Progenitor cell of endocrine pancreas (in vitro differentiated cells): ENCODE data around the gene KANTR. TPM values are rescaled to one million over a fixed set of nuclear protein-coding genes. Genes with fewer than 3 reads are reported as not detected.

Experiments used
- DNase-seq: peaks from one replicate; pipeline ENCODE4 v3.0.0; 2021; ENCODE audit warnings: low spot score; ENCODE audit not compliant: unreplicated experiment
- H3K27ac Mint-ChIP-seq: 2 replicates; pipeline ENCODE4 v1.8.0; 2021; ENCODE audit warnings: mild to moderate bottlenecking, moderate library complexity, mixed read lengths
- H3K27me3 Mint-ChIP-seq: 2 replicates; pipeline ENCODE4 v1.8.0; 2021; ENCODE audit warnings: mixed read lengths
- H3K36me3 Mint-ChIP-seq: 2 replicates; pipeline ENCODE4 v1.8.0; 2022; ENCODE audit warnings: mixed read lengths; ENCODE audit not compliant: insufficient read depth
- H3K4me1 Mint-ChIP-seq: 2 replicates; pipeline ENCODE4 v1.8.0; 2021; ENCODE audit warnings: low read depth, mixed read lengths
- H3K4me3 Mint-ChIP-seq: 2 replicates; pipeline ENCODE4 v1.8.0; 2021; ENCODE audit warnings: low read depth, mild to moderate bottlenecking, moderate library complexity, mixed read lengths
- H3K9me3 Mint-ChIP-seq: 2 replicates; pipeline ENCODE4 v1.8.0; 2021; ENCODE audit warnings: low read depth, mixed read lengths
- CTCF ChIP-seq: fragments of 200-600 bp; sonication (generic); IDR thresholded peaks from one replicate; pipeline ENCODE4 v1.5.0; 2021; ENCODE audit warnings: antibody characterized with exemption, mild to moderate bottlenecking; ENCODE audit not compliant: unreplicated experiment
- total RNA-seq: library from RNA; stranded (reverse); gene quantifications from 2 replicates; pipeline ENCODE4 v1.2.1, GENCODE V29; 2021

KANTR gene
- total RNA-seq, 1 donor from 2014 or later, result 16.0 TPM

- Mint-ChIP-seq H3K4me1 (no peaks in the 10 kb centered on the region), H3K27ac (no peak overlapping the region), H3K4me3 (no peak overlapping the region), H3K27me3 (no peaks in the 10 kb centered on the region), H3K36me3 (peaks cover 6% of the 10 kb centered on the region), H3K9me3 (peaks cover 9% of the 10 kb centered on the region)
- DNase-seq, result no peak
- no peak for TF ChIP-seq CTCF
These were observed 22.2 kb downstream of the KANTR start for GRCh38 chrX:53116101-53116500.

- Mint-ChIP-seq H3K4me1 (no peaks in the 10 kb centered on the region), H3K36me3 (peaks cover 4% of the 10 kb centered on the region), H3K4me3 (no peak overlapping the region), H3K27ac (no peak overlapping the region), H3K27me3 (no peaks in the 10 kb centered on the region), H3K9me3 (peaks cover 18% of the 10 kb centered on the region)
- TF ChIP-seq CTCF, result no peak
- DNase-seq, result no peak
These were observed 28.1 kb downstream of the KANTR start for GRCh38 chrX:53122013-53122412.

GRCh38 chrX:53125506-53125905 lies 31.6 kb downstream of the KANTR start:
- Mint-ChIP-seq H3K36me3 (peaks cover 4% of the 10 kb centered on the region), H3K4me3 (no peak overlapping the region), H3K4me1 (no peaks in the 10 kb centered on the region), H3K27ac (no peak overlapping the region), H3K27me3 (no peaks in the 10 kb centered on the region), H3K9me3 (peaks cover 20% of the 10 kb centered on the region)
- DNase-seq, result no peak
- TF ChIP-seq CTCF, result no peak

- no peaks in the 10 kb centered on the region for H3K4me1 Mint-ChIP-seq
- TF ChIP-seq CTCF, result no peak
- H3K36me3 Mint-ChIP-seq, result peaks cover 4% of the 10 kb centered on the region
- H3K4me3 Mint-ChIP-seq, result no peak overlapping the region
- H3K9me3 Mint-ChIP-seq, result peaks cover 23% of the 10 kb centered on the region
- no peaks in the 10 kb centered on the region for H3K27me3 Mint-ChIP-seq
- DNase-seq, result no peak
- H3K27ac Mint-ChIP-seq, result no peak overlapping the region
These were observed 32.4 kb downstream of the KANTR start for GRCh38 chrX:53126377-53126776.

- H3K4me3 Mint-ChIP-seq, result no peak overlapping the region
- no peak overlapping the region for H3K27ac Mint-ChIP-seq
These were observed 34.3 kb downstream of the KANTR start for GRCh38 chrX:53128097-53128749.

More at GRCh38 chrX:53128097-53128749, 34.3 kb downstream of the KANTR start:
- TF ChIP-seq CTCF, result no peak
- Mint-ChIP-seq H3K4me1 (no peaks in the 10 kb centered on the region), H3K36me3 (peaks cover 4% of the 10 kb centered on the region), H3K27me3 (no peaks in the 10 kb centered on the region), H3K9me3 (peaks cover 28% of the 10 kb centered on the region)
- DNase-seq, result no peak
